K562 (cell line): Measurements from ENCODE around the gene PRKAR2B. TPM values are rescaled to one million over a fixed set of nuclear protein-coding genes. Genes with fewer than 3 reads are reported as not detected.

Experiments used
- DDX20 ChIP-seq: fragments of 450-650 bp; IDR thresholded peaks from 2 replicates; pipeline ENCODE4 v1.6.1; 2016; ENCODE audit warnings: missing genetic modification characterization, low read depth, mild to moderate bottlenecking, missing compliant biosample characterization, moderate library complexity
- ETV1 ChIP-seq: fragments of 450-650 bp; conservative IDR thresholded peaks from 2 replicates; pipeline ENCODE4 v1.6.1; 2016; ENCODE audit warnings: missing genetic modification characterization, control low read depth, low read depth, missing compliant biosample characterization
- GABPB1 ChIP-seq: sonication (generic); formaldehyde crosslinking; IDR thresholded peaks from 2 replicates; pipeline ENCODE4 v1.8.0; 2022; ENCODE audit warnings: mild to moderate bottlenecking, missing genetic modification reagents
- GABPB2 ChIP-seq: fragments of 250-450 bp; sonication (Bioruptor Pico); conservative IDR thresholded peaks from 2 replicates; pipeline ENCODE4 v1.5.1; 2021; ENCODE audit warnings: mild to moderate bottlenecking
- GTF2F1 ChIP-seq: IDR thresholded peaks from 2 replicates; pipeline ENCODE4 v1.6.1; 2011; ENCODE audit warnings: low read depth, low read length, improper control_type of control experiment
- SRF ChIP-seq, 2 experiments: fragments of 250-450, 450-650 bp in 1 of 2; sonication (Bioruptor Pico) in 1 of 2; sonication (generic) in 1 of 2; formaldehyde crosslinking; IDR thresholded peaks; 2 replicates each; pipeline versions ENCODE4 v1.5.0 to v1.5.1; 2020 to 2022; ENCODE audit warnings: mild to moderate bottlenecking in 1 of 2, missing genetic modification reagents in 1 of 2
- TRIM24 ChIP-seq, 2 experiments: fragments of 450-650 bp; IDR thresholded peaks; 2 replicates each; pipeline ENCODE4 v1.6.1; 2016
- ZBED1 ChIP-seq: IDR thresholded peaks from 2 replicates; pipeline ENCODE4 v1.6.1; 2014
- ZFP36 ChIP-seq: fragments of 150-350 bp; IDR thresholded peaks from 2 replicates; pipeline ENCODE4 v1.6.1; 2018; ENCODE audit warnings: low read length, low read depth; ENCODE audit not compliant: partially characterized antibody
- ZKSCAN3 ChIP-seq: fragments of 250-450 bp; sonication (Bioruptor Pico); IDR thresholded peaks from 2 replicates; pipeline ENCODE4 v1.4.0; 2020
- ZNF436 ChIP-seq: fragments of 250-450, 450-650 bp; sonication (Bioruptor Pico); formaldehyde crosslinking; IDR thresholded peaks from 2 replicates; pipeline ENCODE4 v1.7.0; 2020; ENCODE audit warnings: mild to moderate bottlenecking
- polyA plus RNA-seq, 8 experiments: library from polyadenylated mRNA; depleted of rRNA in 4 of 8; stranded (reverse) in 5 of 8; unstranded in 3 of 8; fragments of >200 nt; fragmentation: Nextera tagmentation in 2 of 8; fragmentation: Illumina TruSeq in 1 of 8; extraction: Ambion mirVana in 2 of 8; extraction: Trizol in 1 of 8; gene quantifications; 2 replicates each; pipeline versions ENCODE4 v1.2.1 to v1.2.3, GENCODE V29; 2011 to 2014; ENCODE audit warnings: inconsistent platforms in 1 of 8, missing spikeins in 1 of 8
- total RNA-seq, 7 experiments: library from RNA; depleted of rRNA in 6 of 7; stranded (reverse); fragments of >200 nt in 6 of 7; fragmentation: Illumina TruSeq in 2 of 7; extraction: Trizol in 2 of 7; gene quantifications; 2 replicates each; pipeline versions ENCODE4 v1.2.1 to v1.2.3, GENCODE V29; 2011 to 2021; ENCODE audit warnings: low replicate concordance in 1 of 7
- TF ChIP-seq, protein P1 (sequence below): fragments of 450-650 bp; IDR thresholded peaks from 2 replicates; pipeline ENCODE4 v1.6.1; 2016; ENCODE audit warnings: low read depth
- TF ChIP-seq, protein P2 (sequence below): sonication (generic); formaldehyde crosslinking; IDR thresholded peaks from 2 replicates; pipeline ENCODE4 v1.8.0; 2022; ENCODE audit warnings: mild to moderate bottlenecking, missing genetic modification reagents
- TF ChIP-seq, protein P3 (sequence below): fragments of 250-450 bp; sonication (Bioruptor Pico); IDR thresholded peaks from 2 replicates; pipeline ENCODE4 v1.6.1; 2021; ENCODE audit warnings: mild to moderate bottlenecking
- TF ChIP-seq, protein P4 (sequence below): conservative IDR thresholded peaks from 2 replicates; pipeline ENCODE4 v1.6.1; 2011; ENCODE audit warnings: low read depth, mild to moderate bottlenecking, low read length; ENCODE audit not compliant: control insufficient read depth

PRKAR2B gene
- total and polyA plus RNA-seq, 9 of the 15 experiments (the other 6 are each of a cell fraction or from before 2014, with no cell fraction given): 59.0 to 173 (median 129) TPM

DNA sequence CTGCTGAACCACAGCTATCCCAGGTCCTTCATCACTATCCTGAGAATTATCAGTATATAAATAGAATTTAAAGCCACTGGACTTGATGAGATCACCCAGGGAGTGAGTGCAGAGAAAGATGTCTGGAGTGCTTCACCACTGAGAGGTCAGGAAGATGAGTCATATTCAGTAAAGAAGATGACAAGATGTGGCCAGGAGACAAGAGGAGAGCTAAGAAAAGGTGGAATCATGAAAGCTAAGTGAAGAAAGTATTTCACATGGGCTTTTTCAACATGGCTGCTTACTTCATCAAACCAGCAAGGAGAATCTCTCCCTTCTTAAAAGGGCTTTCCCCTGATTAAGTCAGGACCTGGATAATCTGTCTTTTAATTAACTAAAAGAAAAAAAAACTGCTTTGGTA lies 9.1 kb upstream of the PRKAR2B start (continued):
- TF ChIP-seq, protein P1, sequence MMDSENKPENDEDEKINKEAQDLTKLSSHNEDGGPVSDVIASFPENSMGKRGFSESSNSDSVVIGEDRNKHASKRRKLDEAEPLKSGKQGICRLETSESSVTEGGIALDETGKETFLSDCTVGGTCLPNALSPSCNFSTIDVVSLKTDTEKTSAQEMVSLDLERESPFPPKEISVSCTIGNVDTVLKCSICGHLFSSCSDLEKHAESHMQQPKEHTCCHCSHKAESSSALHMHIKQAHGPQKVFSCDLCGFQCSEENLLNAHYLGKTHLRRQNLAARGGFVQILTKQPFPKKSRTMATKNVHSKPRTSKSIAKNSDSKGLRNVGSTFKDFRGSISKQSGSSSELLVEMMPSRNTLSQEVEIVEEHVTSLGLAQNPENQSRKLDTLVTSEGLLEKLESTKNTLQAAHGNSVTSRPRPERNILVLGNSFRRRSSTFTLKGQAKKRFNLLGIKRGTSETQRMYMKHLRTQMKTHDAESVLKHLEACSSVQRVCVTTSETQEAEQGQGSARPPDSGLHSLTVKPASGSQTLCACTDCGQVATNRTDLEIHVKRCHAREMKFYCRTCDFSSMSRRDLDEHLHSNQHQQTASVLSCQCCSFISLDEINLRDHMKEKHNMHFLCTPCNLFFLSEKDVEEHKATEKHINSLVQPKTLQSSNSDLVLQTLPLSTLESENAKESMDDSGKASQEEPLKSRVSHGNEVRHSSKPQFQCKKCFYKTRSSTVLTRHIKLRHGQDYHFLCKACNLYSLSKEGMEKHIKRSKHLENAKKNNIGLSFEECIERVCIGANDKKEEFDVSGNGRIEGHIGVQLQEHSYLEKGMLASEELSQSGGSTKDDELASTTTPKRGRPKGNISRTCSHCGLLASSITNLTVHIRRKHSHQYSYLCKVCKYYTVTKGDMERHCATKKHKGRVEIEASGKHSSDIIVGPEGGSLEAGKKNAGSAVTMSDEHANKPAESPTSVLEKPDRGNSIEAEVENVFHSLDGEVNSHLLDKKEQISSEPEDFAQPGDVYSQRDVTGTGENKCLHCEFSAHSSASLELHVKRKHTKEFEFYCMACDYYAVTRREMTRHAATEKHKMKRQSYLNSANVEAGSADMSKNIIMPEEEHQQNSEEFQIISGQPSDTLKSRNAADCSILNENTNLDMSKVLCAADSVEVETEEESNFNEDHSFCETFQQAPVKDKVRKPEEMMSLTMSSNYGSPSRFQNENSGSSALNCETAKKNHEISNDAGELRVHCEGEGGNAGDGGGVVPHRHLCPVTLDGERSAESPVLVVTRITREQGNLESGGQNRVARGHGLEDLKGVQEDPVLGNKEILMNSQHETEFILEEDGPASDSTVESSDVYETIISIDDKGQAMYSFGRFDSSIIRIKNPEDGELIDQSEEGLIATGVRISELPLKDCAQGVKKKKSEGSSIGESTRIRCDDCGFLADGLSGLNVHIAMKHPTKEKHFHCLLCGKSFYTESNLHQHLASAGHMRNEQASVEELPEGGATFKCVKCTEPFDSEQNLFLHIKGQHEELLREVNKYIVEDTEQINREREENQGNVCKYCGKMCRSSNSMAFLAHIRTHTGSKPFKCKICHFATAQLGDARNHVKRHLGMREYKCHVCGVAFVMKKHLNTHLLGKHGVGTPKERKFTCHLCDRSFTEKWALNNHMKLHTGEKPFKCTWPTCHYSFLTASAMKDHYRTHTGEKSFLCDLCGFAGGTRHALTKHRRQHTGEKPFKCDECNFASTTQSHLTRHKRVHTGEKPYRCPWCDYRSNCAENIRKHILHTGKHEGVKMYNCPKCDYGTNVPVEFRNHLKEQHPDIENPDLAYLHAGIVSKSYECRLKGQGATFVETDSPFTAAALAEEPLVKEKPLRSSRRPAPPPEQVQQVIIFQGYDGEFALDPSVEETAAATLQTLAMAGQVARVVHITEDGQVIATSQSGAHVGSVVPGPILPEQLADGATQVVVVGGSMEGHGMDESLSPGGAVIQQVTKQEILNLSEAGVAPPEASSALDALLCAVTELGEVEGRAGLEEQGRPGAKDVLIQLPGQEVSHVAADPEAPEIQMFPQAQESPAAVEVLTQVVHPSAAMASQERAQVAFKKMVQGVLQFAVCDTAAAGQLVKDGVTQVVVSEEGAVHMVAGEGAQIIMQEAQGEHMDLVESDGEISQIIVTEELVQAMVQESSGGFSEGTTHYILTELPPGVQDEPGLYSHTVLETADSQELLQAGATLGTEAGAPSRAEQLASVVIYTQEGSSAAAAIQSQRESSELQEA: no peak
- peak; percentile 73 to 87 for TF ChIP-seq TRIM24 (IDR thresholded peaks at IDR 0.05)
- TF ChIP-seq SRF (CRISPR knock-in tag; IDR thresholded peaks at IDR 0.05): no peak; a peak in 1 of 4 replicates
- TF ChIP-seq DDX20: no peak
- TF ChIP-seq GABPB2 (CRISPR knock-in tag): no peak
- no peak for TF ChIP-seq GTF2F1
- no peak for TF ChIP-seq ZBED1
- no peak for TF ChIP-seq ZNF436
- TF ChIP-seq, protein P2, sequence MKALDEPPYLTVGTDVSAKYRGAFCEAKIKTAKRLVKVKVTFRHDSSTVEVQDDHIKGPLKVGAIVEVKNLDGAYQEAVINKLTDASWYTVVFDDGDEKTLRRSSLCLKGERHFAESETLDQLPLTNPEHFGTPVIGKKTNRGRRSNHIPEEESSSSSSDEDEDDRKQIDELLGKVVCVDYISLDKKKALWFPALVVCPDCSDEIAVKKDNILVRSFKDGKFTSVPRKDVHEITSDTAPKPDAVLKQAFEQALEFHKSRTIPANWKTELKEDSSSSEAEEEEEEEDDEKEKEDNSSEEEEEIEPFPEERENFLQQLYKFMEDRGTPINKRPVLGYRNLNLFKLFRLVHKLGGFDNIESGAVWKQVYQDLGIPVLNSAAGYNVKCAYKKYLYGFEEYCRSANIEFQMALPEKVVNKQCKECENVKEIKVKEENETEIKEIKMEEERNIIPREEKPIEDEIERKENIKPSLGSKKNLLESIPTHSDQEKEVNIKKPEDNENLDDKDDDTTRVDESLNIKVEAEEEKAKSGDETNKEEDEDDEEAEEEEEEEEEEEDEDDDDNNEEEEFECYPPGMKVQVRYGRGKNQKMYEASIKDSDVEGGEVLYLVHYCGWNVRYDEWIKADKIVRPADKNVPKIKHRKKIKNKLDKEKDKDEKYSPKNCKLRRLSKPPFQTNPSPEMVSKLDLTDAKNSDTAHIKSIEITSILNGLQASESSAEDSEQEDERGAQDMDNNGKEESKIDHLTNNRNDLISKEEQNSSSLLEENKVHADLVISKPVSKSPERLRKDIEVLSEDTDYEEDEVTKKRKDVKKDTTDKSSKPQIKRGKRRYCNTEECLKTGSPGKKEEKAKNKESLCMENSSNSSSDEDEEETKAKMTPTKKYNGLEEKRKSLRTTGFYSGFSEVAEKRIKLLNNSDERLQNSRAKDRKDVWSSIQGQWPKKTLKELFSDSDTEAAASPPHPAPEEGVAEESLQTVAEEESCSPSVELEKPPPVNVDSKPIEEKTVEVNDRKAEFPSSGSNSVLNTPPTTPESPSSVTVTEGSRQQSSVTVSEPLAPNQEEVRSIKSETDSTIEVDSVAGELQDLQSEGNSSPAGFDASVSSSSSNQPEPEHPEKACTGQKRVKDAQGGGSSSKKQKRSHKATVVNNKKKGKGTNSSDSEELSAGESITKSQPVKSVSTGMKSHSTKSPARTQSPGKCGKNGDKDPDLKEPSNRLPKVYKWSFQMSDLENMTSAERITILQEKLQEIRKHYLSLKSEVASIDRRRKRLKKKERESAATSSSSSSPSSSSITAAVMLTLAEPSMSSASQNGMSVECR (CRISPR knock-in tag): no peak
- peak; percentile 44; the same call in 1 of the 2 replicates for TF ChIP-seq ETV1
- no peak for TF ChIP-seq ZKSCAN3 (CRISPR knock-in tag)
- TF ChIP-seq ZFP36: no peak
- TF ChIP-seq, protein P3, sequence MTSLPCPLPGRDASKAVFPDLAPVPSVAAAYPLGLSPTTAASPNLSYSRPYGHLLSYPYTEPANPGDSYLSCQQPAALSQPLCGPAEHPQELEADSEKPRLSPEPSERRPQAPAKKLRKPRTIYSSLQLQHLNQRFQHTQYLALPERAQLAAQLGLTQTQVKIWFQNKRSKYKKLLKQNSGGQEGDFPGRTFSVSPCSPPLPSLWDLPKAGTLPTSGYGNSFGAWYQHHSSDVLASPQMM (CRISPR knock-in tag): no peak
- TF ChIP-seq, protein P4, sequence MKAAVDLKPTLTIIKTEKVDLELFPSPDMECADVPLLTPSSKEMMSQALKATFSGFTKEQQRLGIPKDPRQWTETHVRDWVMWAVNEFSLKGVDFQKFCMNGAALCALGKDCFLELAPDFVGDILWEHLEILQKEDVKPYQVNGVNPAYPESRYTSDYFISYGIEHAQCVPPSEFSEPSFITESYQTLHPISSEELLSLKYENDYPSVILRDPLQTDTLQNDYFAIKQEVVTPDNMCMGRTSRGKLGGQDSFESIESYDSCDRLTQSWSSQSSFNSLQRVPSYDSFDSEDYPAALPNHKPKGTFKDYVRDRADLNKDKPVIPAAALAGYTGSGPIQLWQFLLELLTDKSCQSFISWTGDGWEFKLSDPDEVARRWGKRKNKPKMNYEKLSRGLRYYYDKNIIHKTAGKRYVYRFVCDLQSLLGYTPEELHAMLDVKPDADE: no peak
- TF ChIP-seq GABPB1: no peak
